Measurements from ENCODE around the gene LOXL3. TPM values are rescaled to one million over a fixed set of nuclear protein-coding genes. Genes with fewer than 3 reads are reported as not detected.

LOXL3 gene
- total RNA-seq, 1 experiment from 2014 or later: 29.0 TPM

- H3K27me3 Mint-ChIP-seq (ENCODE audit: low read depth): peaks cover 28% of the 10 kb centered on the region
- no peak within 1 kb of the TSS for H2AK5ac ChIP-seq (ENCODE audit: insufficient read length, low read length)
- H4K91ac ChIP-seq (ENCODE audit: insufficient read length, low read depth, low read length): no peak within 1 kb of the TSS
- H3K9me3 ChIP-seq (ENCODE audit: control insufficient read depth, low read depth, low read length): no peaks in the 10 kb centered on the region
- no peak within 1 kb of the TSS for H3K9ac ChIP-seq (ENCODE audit: extremely low read depth, insufficient read length, low read length)
- H4K5ac ChIP-seq (ENCODE audit: insufficient read length, low read depth, low read length): no peak within 1 kb of the TSS
- H3K79me2 ChIP-seq (ENCODE audit: insufficient read depth, low read length): peaks cover 4% of the 10 kb centered on the region; the same call in 1 of the 2 replicates
- H3K4me1 Mint-ChIP-seq: peaks cover 17 to 19% of the 10 kb centered on the region in 2 experiments
- H3K27ac ChIP-seq (ENCODE audit: insufficient read length, low read depth, low read length): no peak within 1 kb of the TSS
- no CpG with 5 or more reads among the region's 11 CpGs for WGBS (ENCODE audit: extremely low coverage, insufficient read length, low lambda C conversion rate)
- H3K79me1 ChIP-seq (ENCODE audit: insufficient read depth, low read depth, low read length, poor library complexity, severe bottlenecking): peaks cover 4% of the 10 kb centered on the region
- H3K4me1 ChIP-seq (ENCODE audit: insufficient read depth, low read length): peaks cover 4% of the 10 kb centered on the region; the same call in 1 of the 2 replicates
- H3K9me3 Mint-ChIP-seq: no peaks in the 10 kb centered on the region; a peak in 1 of 5 replicates
- no peaks in the 10 kb centered on the region for H4K20me1 ChIP-seq (ENCODE audit: control insufficient read depth, insufficient read depth, insufficient read length)
- no peak within 1 kb of the TSS for H3K23ac ChIP-seq (ENCODE audit: insufficient read length, low read depth, low read length)
- peaks cover 15% of the 10 kb centered on the region for H3K23me2 ChIP-seq (ENCODE audit: insufficient read length, low read depth, low read length, poor library complexity, severe bottlenecking)
- H3T11ph ChIP-seq (ENCODE audit: low read length): no peak within 1 kb of the TSS
- H2BK120ac ChIP-seq (ENCODE audit: low read depth, low read length, poor library complexity, severe bottlenecking): no peak within 1 kb of the TSS
- no peak within 1 kb of the TSS for H4K8ac ChIP-seq (replicated peaks; ENCODE audit: insufficient read length, low read depth, low read length)
- peak within 1 kb of the TSS in 1 of 3 experiments; percentile 55; a peak in 2 of 7 replicates for H3K27ac Mint-ChIP-seq
- no peak within 1 kb of the TSS for H3K18ac ChIP-seq (ENCODE audit: insufficient read length, low read depth, low read length)
- no peak within 1 kb of the TSS for H2BK15ac ChIP-seq (ENCODE audit: low read depth, low read length)
- no peak within 1 kb of the TSS for H2BK12ac ChIP-seq (ENCODE audit: insufficient read length, low read depth, low read length)
- H3K56ac ChIP-seq (ENCODE audit: insufficient read length, low read depth, low read length): no peak within 1 kb of the TSS
- H2BK20ac ChIP-seq (ENCODE audit: low read depth, low read length, poor library complexity, severe bottlenecking): no peak within 1 kb of the TSS
- H2BK5ac ChIP-seq (ENCODE audit: insufficient read length, low read length): no peak within 1 kb of the TSS
- H3K27me3 ChIP-seq (ENCODE audit: insufficient read depth, low read length): peaks cover 3% of the 10 kb centered on the region; the same call in 1 of the 2 replicates
- H3K4ac ChIP-seq (ENCODE audit: low read depth, low read length): no peak within 1 kb of the TSS
- no peak for TF ChIP-seq CTCF (conservative IDR thresholded peaks at IDR 0.05)
- DNase-seq: peak; percentile 78
- H2AFZ ChIP-seq (ENCODE audit: low read length): no peak within 1 kb of the TSS
- peaks cover 23 to 35% (median 30%) of the 10 kb centered on the region in 3 experiments for H3K36me3 Mint-ChIP-seq (ENCODE audit: insufficient read depth in 1 of 3, low read depth in 3 of 3)
- no peak within 1 kb of the TSS for H3K4me2 ChIP-seq (ENCODE audit: insufficient read depth, insufficient read length, low read length)
- H3K14ac ChIP-seq (ENCODE audit: insufficient read depth, low read length): no peak within 1 kb of the TSS
- H3K4me3 Mint-ChIP-seq: peak within 1 kb of the TSS; percentile 30 to 63; a peak in 4 of 5 replicates
These were observed 27.8 kb downstream of the LOXL3 start, which contains the start of gene DQX1 for GRCh38 chr2:74525717-74526648. Gene DQX1 (minus strand): TSS chr2:74526231. CDS start chr2:74525729, 502 bp downstream.

All from H9 (cell line).